Measurements from ENCODE around the gene CCDC188. TPM values are rescaled to one million over a fixed set of nuclear protein-coding genes. Genes with fewer than 3 reads are reported as not detected.

The CCDC188 gene
- total and polyA plus RNA-seq, 4 donors: not detected

DNA sequence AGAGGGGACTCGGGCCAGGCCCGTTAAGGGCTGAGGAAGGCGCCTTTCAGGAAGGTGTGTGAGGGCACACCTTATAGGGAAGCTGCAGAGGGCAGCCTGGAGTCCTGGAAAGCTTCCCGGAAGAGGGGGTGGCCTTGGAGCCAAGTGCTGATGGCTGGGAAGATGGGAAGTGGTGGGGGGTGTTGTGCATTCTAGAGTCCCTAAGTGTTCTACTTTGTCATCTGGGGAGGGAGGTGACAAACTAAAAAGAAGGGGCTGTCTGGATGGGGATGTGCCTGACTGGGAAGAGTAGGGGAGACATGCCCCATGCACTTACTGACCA, 12.5 kb downstream of the CCDC188 start:
- 79% methylated on average over 4 of the region's 4 CpGs for WGBS
- Histone ChIP-seq H3K27ac (ENCODE audit: low read depth in 1 of 2, low read length in 2 of 2) (no peak overlapping the region), H3K27me3 (ENCODE audit: control insufficient read depth in 4 of 4, insufficient read depth in 4 of 4, low read length in 3 of 4) (no peaks in the 10 kb centered on the region), H3K4me3 (ENCODE audit: low read depth in 1 of 3, low read length in 3 of 3) (no peak overlapping the region), H3K9ac (ENCODE audit: low read depth in 1 of 2, low read length in 2 of 2) (no peak overlapping the region), H3K36me3 (ENCODE audit: control insufficient read depth in 4 of 4, insufficient read depth in 3 of 4, low read depth in 1 of 4, low read length in 3 of 4) (peaks cover 0 to 10% (median 0%) of the 10 kb centered on the region in 4 donors), H3K4me1 (ENCODE audit: control insufficient read depth in 4 of 4, insufficient read depth in 4 of 4, low read length in 3 of 4) (peaks cover 3 to 15% (median 10%) of the 10 kb centered on the region in 4 donors), H3K9me3 (ENCODE audit: control insufficient read depth in 4 of 4, low read length in 3 of 4) (no peaks in the 10 kb centered on the region)
- TF ChIP-seq HNF4G (IDR thresholded peaks at IDR 0.05): no peak
- no peak for TF ChIP-seq GABPA (IDR thresholded peaks at IDR 0.05 in 1 of 2, conservative IDR thresholded peaks at IDR 0.05 in 1 of 2)
- no peak for TF ChIP-seq RAD21 (IDR thresholded peaks at IDR 0.05)
- TF ChIP-seq SP1 (IDR thresholded peaks at IDR 0.05): no peak
- TF ChIP-seq RXRA (IDR thresholded peaks at IDR 0.05): no peak
- TF ChIP-seq, protein P1, sequence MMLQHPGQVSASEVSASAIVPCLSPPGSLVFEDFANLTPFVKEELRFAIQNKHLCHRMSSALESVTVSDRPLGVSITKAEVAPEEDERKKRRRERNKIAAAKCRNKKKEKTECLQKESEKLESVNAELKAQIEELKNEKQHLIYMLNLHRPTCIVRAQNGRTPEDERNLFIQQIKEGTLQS (IDR thresholded peaks at IDR 0.05): no peak
- no peak for TF ChIP-seq NR2F2 (IDR thresholded peaks at IDR 0.05)
- DNase-seq (ENCODE audit: low spot score): no peak

DNA sequence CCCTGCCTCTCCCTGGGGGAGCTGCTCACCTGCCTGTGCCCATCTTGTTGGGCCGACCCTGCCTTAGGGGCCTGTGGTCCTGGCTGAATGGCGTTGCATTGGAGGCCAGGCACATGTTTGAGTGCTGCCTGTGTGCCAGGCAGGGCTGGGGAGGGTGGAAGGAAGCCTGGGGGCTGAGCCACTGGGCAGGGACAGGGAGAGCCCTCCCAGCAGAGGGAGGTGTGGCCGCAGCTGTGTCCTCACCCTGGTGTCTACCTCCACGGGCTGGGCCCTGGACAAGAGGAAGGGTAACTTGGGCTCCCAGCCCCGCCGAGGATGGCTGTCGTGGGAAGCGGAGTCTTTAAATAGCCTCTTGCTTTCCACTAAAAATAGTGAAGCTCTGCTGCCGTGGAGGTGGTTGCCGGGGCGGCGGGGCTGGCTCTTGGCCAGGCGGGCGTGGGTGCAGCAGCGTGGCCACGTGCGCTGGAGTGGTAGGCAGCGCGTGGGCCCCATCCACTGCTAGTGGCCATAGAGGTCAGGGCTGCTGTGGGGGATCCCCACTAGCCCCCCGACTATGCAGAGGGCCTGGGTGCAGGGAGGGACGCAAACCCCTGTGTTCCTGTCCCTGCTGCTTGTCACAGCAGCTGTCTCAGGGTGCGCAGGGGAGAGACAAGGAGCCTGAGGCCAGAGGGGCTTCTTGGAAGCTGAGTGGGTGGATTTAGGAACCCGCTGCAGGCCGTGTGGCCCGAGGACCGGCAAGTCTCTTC, 13.0 kb downstream of the CCDC188 start:
- 74% methylated on average over 26 of the region's 26 CpGs for WGBS
- DNase-seq (ENCODE audit: low spot score): no peak
- Histone ChIP-seq H3K27me3 (ENCODE audit: control insufficient read depth in 4 of 4, insufficient read depth in 4 of 4, low read length in 3 of 4) (no peaks in the 10 kb centered on the region), H3K27ac (ENCODE audit: low read depth in 1 of 2, low read length in 2 of 2) (no peak overlapping the region), H3K9ac (ENCODE audit: low read depth in 1 of 2, low read length in 2 of 2) (no peak overlapping the region), H3K4me3 (ENCODE audit: low read depth in 1 of 3, low read length in 3 of 3) (no peak overlapping the region), H3K36me3 (ENCODE audit: control insufficient read depth in 4 of 4, insufficient read depth in 3 of 4, low read depth in 1 of 4, low read length in 3 of 4) (peaks cover 0 to 10% (median 0%) of the 10 kb centered on the region in 4 donors), H3K4me1 (ENCODE audit: control insufficient read depth in 4 of 4, insufficient read depth in 4 of 4, low read length in 3 of 4) (peaks cover 5 to 21% (median 14%) of the 10 kb centered on the region in 4 donors), H3K9me3 (ENCODE audit: control insufficient read depth in 4 of 4, low read length in 3 of 4) (no peaks in the 10 kb centered on the region)
- TF ChIP-seq GABPA (IDR thresholded peaks at IDR 0.05 in 1 of 2, conservative IDR thresholded peaks at IDR 0.05 in 1 of 2) (no peak), YY1 (IDR thresholded peaks at IDR 0.05) (no peak), FOXA1 (IDR thresholded peaks at IDR 0.05) (no peak), RAD21 (IDR thresholded peaks at IDR 0.05) (no peak), SP1 (IDR thresholded peaks at IDR 0.05) (no peak), JUND (IDR thresholded peaks at IDR 0.05) (no peak), HNF4G (IDR thresholded peaks at IDR 0.05) (no peak), NR2F2 (IDR thresholded peaks at IDR 0.05) (no peak), HNF4A (conservative IDR thresholded peaks at IDR 0.05) (no peak), FOXA2 (IDR thresholded peaks at IDR 0.05) (no peak), TAF1 (conservative IDR thresholded peaks at IDR 0.05) (no peak), EGR1 (IDR thresholded peaks at IDR 0.05; ENCODE audit: low read depth in 2 of 2) (no peak), RXRA (IDR thresholded peaks at IDR 0.05) (no peak)
- TF ChIP-seq, protein P1 (IDR thresholded peaks at IDR 0.05): no peak
- TF ChIP-seq, protein P2, sequence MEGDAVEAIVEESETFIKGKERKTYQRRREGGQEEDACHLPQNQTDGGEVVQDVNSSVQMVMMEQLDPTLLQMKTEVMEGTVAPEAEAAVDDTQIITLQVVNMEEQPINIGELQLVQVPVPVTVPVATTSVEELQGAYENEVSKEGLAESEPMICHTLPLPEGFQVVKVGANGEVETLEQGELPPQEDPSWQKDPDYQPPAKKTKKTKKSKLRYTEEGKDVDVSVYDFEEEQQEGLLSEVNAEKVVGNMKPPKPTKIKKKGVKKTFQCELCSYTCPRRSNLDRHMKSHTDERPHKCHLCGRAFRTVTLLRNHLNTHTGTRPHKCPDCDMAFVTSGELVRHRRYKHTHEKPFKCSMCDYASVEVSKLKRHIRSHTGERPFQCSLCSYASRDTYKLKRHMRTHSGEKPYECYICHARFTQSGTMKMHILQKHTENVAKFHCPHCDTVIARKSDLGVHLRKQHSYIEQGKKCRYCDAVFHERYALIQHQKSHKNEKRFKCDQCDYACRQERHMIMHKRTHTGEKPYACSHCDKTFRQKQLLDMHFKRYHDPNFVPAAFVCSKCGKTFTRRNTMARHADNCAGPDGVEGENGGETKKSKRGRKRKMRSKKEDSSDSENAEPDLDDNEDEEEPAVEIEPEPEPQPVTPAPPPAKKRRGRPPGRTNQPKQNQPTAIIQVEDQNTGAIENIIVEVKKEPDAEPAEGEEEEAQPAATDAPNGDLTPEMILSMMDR (IDR thresholded peaks at IDR 0.05; ENCODE audit: low read depth, low read length, missing input control): no peak
- TF ChIP-seq, protein P3, sequence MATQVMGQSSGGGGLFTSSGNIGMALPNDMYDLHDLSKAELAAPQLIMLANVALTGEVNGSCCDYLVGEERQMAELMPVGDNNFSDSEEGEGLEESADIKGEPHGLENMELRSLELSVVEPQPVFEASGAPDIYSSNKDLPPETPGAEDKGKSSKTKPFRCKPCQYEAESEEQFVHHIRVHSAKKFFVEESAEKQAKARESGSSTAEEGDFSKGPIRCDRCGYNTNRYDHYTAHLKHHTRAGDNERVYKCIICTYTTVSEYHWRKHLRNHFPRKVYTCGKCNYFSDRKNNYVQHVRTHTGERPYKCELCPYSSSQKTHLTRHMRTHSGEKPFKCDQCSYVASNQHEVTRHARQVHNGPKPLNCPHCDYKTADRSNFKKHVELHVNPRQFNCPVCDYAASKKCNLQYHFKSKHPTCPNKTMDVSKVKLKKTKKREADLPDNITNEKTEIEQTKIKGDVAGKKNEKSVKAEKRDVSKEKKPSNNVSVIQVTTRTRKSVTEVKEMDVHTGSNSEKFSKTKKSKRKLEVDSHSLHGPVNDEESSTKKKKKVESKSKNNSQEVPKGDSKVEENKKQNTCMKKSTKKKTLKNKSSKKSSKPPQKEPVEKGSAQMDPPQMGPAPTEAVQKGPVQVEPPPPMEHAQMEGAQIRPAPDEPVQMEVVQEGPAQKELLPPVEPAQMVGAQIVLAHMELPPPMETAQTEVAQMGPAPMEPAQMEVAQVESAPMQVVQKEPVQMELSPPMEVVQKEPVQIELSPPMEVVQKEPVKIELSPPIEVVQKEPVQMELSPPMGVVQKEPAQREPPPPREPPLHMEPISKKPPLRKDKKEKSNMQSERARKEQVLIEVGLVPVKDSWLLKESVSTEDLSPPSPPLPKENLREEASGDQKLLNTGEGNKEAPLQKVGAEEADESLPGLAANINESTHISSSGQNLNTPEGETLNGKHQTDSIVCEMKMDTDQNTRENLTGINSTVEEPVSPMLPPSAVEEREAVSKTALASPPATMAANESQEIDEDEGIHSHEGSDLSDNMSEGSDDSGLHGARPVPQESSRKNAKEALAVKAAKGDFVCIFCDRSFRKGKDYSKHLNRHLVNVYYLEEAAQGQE (IDR thresholded peaks at IDR 0.05): no peak
- TF ChIP-seq, protein P4, sequence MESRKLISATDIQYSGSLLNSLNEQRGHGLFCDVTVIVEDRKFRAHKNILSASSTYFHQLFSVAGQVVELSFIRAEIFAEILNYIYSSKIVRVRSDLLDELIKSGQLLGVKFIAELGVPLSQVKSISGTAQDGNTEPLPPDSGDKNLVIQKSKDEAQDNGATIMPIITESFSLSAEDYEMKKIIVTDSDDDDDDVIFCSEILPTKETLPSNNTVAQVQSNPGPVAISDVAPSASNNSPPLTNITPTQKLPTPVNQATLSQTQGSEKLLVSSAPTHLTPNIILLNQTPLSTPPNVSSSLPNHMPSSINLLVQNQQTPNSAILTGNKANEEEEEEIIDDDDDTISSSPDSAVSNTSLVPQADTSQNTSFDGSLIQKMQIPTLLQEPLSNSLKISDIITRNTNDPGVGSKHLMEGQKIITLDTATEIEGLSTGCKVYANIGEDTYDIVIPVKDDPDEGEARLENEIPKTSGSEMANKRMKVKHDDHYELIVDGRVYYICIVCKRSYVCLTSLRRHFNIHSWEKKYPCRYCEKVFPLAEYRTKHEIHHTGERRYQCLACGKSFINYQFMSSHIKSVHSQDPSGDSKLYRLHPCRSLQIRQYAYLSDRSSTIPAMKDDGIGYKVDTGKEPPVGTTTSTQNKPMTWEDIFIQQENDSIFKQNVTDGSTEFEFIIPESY (IDR thresholded peaks at IDR 0.05): no peak
- TF ChIP-seq, protein P5, sequence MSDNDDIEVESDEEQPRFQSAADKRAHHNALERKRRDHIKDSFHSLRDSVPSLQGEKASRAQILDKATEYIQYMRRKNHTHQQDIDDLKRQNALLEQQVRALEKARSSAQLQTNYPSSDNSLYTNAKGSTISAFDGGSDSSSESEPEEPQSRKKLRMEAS (IDR thresholded peaks at IDR 0.05): no peak

Measured in liver (tissue), 9 donors.